Stimulated activated CD4-positive, alpha-beta T cell treated with anti-CD3 and anti-CD28 coated beads, Interleukin-1b, Interleukin-23, amount 100 ng/mL, for 4 hours (primary cell): Measurements from ENCODE around the gene CELF1.

ENCODE experiments used
- DNase-seq, 2 donors: peaks; one replicate each; pipeline ENCODE4 v3.0.0-alpha.2; 2020; ENCODE audit warnings: low read depth in 2 of 2

CELF1 gene

GRCh38 chr11:47485107-47485506, 67.8 kb downstream of the CELF1 start:
- no peak for DNase-seq

GRCh38 chr11:47483457-47483856, 69.5 kb downstream of the CELF1 start:
- DNase-seq = no peak

GRCh38 chr11:47480762-47481161, 72.2 kb downstream of the CELF1 start:
- no peak for DNase-seq

GRCh38 chr11:47478651-47479329, 74.1 kb downstream of the CELF1 start:
- no peak for DNase-seq

GRCh38 chr11:47477753-47478152, 75.2 kb downstream of the CELF1 start:
- DNase-seq = no peak

GRCh38 chr11:47477323-47477722, 75.6 kb downstream of the CELF1 start:
- DNase-seq = no peak

- DNase-seq = no peak
Measured at GRCh38 chr11:47470671-47471070, 82.3 kb downstream of the CELF1 start.

GRCh38 chr11:47469361-47470179, 83.4 kb downstream of the CELF1 start:
- DNase-seq = no peak

- DNase-seq = no peak
Measured at GRCh38 chr11:47468598-47469214, 84.2 kb downstream of the CELF1 start.

GRCh38 chr11:47467357-47467756, 85.6 kb downstream of the CELF1 start:
- DNase-seq = no peak

GRCh38 chr11:47466701-47467250, 86.2 kb downstream of the CELF1 start:
- DNase-seq = no peak

GRCh38 chr11:47466201-47466600, 86.7 kb downstream of the CELF1 start:
- DNase-seq = no peak

- DNase-seq = no peak
Measured at GRCh38 chr11:47464483-47464882, 88.4 kb downstream of the CELF1 start.

- no peak for DNase-seq
Measured at GRCh38 chr11:47461876-47462275, 91.1 kb downstream of the CELF1 start.

- no peak for DNase-seq
Measured at GRCh38 chr11:47460571-47461235, 92.2 kb downstream of the CELF1 start.

GRCh38 chr11:47454258-47454671, 98.7 kb downstream of the CELF1 start:
- peak; percentile 28 to 35 for DNase-seq

- no peak for DNase-seq
Measured at GRCh38 chr11:47453365-47453764, 99.6 kb downstream of the CELF1 start.

- DNase-seq = no peak
Measured at GRCh38 chr11:47451990-47452389, 100.9 kb downstream of the CELF1 start.

- DNase-seq = no peak
Measured at GRCh38 chr11:47451436-47451835, 101.5 kb downstream of the CELF1 start.

- no peak for DNase-seq
Measured at GRCh38 chr11:47449541-47449940, 103.4 kb downstream of the CELF1 start.

- DNase-seq = no peak
Measured at GRCh38 chr11:47448566-47449427, 104.1 kb downstream of the CELF1 start, which contains the start of gene RAPSN. TSS of gene RAPSN (minus strand) at chr11:47449136. CDS start at chr11:47448964, 172 bp downstream.
